ENCODE measurements around the gene USP54. TPM values are rescaled to one million over a fixed set of nuclear protein-coding genes. Genes with fewer than 3 reads are reported as not detected.
"Not testable (repeated sequence)": the region's sequence is repeated elsewhere in the genome, so short reads cannot be mapped to it uniquely, and the experiment has no call there.

The USP54 gene
- total RNA-seq, 2 experiments from 2014 or later: 3.4 to 4.1 TPM

DNA sequence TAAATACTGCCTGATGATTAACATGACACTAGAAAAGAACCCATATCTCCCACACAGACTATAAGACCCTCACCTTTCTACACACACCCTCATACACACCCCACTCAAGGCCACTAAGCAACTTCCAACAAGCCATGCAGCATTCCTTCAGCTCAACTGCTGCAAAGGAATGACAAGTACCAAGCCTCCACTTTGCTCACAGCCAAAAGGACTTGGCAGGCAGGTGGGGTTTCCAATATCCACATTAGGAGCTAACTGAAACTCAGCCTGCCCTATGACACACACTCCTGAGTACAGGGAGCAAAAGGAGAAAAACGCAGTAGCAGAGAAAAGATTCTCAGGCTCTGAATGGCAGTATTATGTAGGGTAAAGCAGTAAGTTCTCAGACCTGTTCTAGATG is 13.4 kb downstream of the USP54 start:
- POLR2A ChIA-PET: no interaction called here
- Mint-ChIP-seq H3K4me1 (peaks cover 2% of the 10 kb centered on the region), H3K27ac (no peak overlapping the region), H3K36me3 (no peaks in the 10 kb centered on the region), H3K27me3 (no peaks in the 10 kb centered on the region), H3K4me3 (no peak overlapping the region), H3K9me3 (no peaks in the 10 kb centered on the region)
- no peak for ATAC-seq (ENCODE audit: low read depth)
- no peak for DNase-seq

DNA sequence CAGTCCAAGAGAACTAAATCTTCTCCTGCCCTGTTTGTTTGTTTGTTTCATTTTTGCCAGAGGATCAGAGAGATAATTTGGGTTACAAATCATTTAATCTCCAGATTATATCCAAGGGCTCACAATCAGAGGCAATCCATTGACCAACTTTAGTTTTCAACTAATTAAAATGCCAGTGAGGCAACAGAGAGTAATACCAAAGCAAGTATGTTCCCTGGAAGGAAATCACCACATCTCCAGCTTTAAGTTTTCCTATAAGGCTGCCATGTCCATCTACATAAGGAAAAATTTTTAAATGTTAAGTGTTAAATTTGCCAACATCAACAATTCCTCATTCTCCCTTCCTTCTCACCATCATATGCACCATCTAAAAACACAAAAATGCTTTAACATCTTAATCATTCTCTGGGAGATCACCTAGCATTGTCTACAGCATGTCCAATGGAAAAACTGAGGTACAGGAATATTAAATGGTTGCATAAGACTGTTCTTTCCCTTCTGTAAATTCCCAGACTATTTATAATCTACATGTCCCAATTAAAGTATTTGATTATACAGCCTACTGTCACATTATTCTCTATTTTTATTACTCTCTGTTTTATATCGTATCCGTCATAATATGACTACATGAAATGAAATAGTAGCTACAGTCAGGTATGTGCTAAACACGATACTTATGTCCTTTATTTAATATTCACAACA is 14.1 kb downstream of the USP54 start:
- Mint-ChIP-seq H3K4me3 (no peak overlapping the region), H3K4me1 (peaks cover 2% of the 10 kb centered on the region), H3K27me3 (no peaks in the 10 kb centered on the region), H3K9me3 (no peaks in the 10 kb centered on the region), H3K27ac (no peak overlapping the region), H3K36me3 (no peaks in the 10 kb centered on the region)
- POLR2A ChIA-PET: no interaction called here
- ATAC-seq (ENCODE audit: low read depth) (no peak), DNase-seq (no peak)

GRCh38 chr10:73576178-73576889 is 14.8 kb downstream of the USP54 start:
- POLR2A ChIA-PET: no interaction called here
- H3K27me3 Mint-ChIP-seq: no peaks in the 10 kb centered on the region
- no peak for DNase-seq
- H3K36me3 Mint-ChIP-seq: no peaks in the 10 kb centered on the region
- H3K4me1 Mint-ChIP-seq: peaks cover 2% of the 10 kb centered on the region
- no peaks in the 10 kb centered on the region for H3K9me3 Mint-ChIP-seq
- no peak for ATAC-seq (ENCODE audit: low read depth)
- H3K27ac Mint-ChIP-seq: no peak overlapping the region
- H3K4me3 Mint-ChIP-seq: no peak overlapping the region

- H3K4me3 Mint-ChIP-seq; H3K36me3 Mint-ChIP-seq; H3K9me3 Mint-ChIP-seq; H3K27ac Mint-ChIP-seq; H3K4me1 Mint-ChIP-seq; POLR2A ChIA-PET; DNase-seq; H3K27me3 Mint-ChIP-seq; ATAC-seq (ENCODE audit: low read depth): not testable (repeated sequence)
These were observed 24.1 kb downstream of the USP54 start for GRCh38 chr10:73567025-73567424.

- no peaks in the 10 kb centered on the region for H3K36me3 Mint-ChIP-seq
- no peaks in the 10 kb centered on the region for H3K9me3 Mint-ChIP-seq
- DNase-seq: no peak
- no peak overlapping the region for H3K4me3 Mint-ChIP-seq
- H3K27ac Mint-ChIP-seq: no peak overlapping the region
- no peak for ATAC-seq (ENCODE audit: low read depth)
- no peaks in the 10 kb centered on the region for H3K27me3 Mint-ChIP-seq
- POLR2A ChIA-PET: no interaction called here
- H3K4me1 Mint-ChIP-seq: no peaks in the 10 kb centered on the region
These were observed 29.9 kb downstream of the USP54 start for GRCh38 chr10:73561192-73561591.

GRCh38 chr10:73559590-73559989 is 31.6 kb downstream of the USP54 start:
- no peaks in the 10 kb centered on the region for H3K36me3 Mint-ChIP-seq
- POLR2A ChIA-PET: no interaction called here
- peaks cover 4% of the 10 kb centered on the region for H3K27me3 Mint-ChIP-seq
- no peak overlapping the region for H3K4me3 Mint-ChIP-seq
- H3K9me3 Mint-ChIP-seq: no peaks in the 10 kb centered on the region
- no peaks in the 10 kb centered on the region for H3K4me1 Mint-ChIP-seq
- no peak for ATAC-seq (ENCODE audit: low read depth)
- no peak overlapping the region for H3K27ac Mint-ChIP-seq
- no peak for DNase-seq

GRCh38 chr10:73556855-73557254 is 34.3 kb downstream of the USP54 start:
- ATAC-seq (ENCODE audit: low read depth): no peak
- no peak overlapping the region for H3K4me3 Mint-ChIP-seq
- no peak for DNase-seq
- H3K27ac Mint-ChIP-seq: no peak overlapping the region
- peaks cover 7% of the 10 kb centered on the region for H3K27me3 Mint-ChIP-seq
- no peaks in the 10 kb centered on the region for H3K9me3 Mint-ChIP-seq
- POLR2A ChIA-PET: no interaction called here
- no peaks in the 10 kb centered on the region for H3K4me1 Mint-ChIP-seq
- no peaks in the 10 kb centered on the region for H3K36me3 Mint-ChIP-seq

DNA sequence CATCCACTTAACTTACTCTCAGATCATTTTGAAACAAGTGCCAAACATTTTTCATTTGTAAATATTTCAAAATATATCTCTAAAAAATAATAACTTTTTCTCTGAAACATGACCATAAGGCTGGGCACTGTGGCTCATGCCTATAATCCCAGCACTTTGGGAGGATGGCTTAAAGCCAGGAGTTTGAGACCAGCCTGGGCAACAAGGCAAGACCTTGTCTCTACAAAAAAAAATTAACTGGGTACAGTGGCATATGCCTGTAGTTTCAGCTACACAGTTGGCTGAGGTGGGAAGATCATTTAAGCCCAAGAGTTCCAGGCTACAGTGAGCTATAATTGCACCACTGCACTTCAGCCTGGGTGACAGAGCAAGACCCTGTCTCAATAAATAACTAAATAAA is 36.4 kb downstream of the USP54 start:
- no peaks in the 10 kb centered on the region for H3K9me3 Mint-ChIP-seq
- ATAC-seq (ENCODE audit: low read depth) (no peak), DNase-seq (no peak)
- H3K27me3 Mint-ChIP-seq: peaks cover 7% of the 10 kb centered on the region
- H3K4me1 Mint-ChIP-seq: no peaks in the 10 kb centered on the region
- no peaks in the 10 kb centered on the region for H3K36me3 Mint-ChIP-seq
- POLR2A ChIA-PET: interaction anchor here (0.6 kb wide), 1 partner anchor 9 kb away, joined by 3 read pairs; no protein-coding TSS in a partner anchor
- no peak overlapping the region for H3K27ac Mint-ChIP-seq
- H3K4me3 Mint-ChIP-seq: no peak overlapping the region

GRCh38 chr10:73553761-73554160 is 37.4 kb downstream of the USP54 start:
- Mint-ChIP-seq H3K27me3 (peaks cover 7% of the 10 kb centered on the region), H3K36me3 (no peaks in the 10 kb centered on the region), H3K27ac (no peak overlapping the region), H3K9me3 (no peaks in the 10 kb centered on the region), H3K4me3 (no peak overlapping the region), H3K4me1 (no peaks in the 10 kb centered on the region)
- no peak for DNase-seq
- POLR2A ChIA-PET: no interaction called here
- ATAC-seq (ENCODE audit: low read depth): no peak

DNA sequence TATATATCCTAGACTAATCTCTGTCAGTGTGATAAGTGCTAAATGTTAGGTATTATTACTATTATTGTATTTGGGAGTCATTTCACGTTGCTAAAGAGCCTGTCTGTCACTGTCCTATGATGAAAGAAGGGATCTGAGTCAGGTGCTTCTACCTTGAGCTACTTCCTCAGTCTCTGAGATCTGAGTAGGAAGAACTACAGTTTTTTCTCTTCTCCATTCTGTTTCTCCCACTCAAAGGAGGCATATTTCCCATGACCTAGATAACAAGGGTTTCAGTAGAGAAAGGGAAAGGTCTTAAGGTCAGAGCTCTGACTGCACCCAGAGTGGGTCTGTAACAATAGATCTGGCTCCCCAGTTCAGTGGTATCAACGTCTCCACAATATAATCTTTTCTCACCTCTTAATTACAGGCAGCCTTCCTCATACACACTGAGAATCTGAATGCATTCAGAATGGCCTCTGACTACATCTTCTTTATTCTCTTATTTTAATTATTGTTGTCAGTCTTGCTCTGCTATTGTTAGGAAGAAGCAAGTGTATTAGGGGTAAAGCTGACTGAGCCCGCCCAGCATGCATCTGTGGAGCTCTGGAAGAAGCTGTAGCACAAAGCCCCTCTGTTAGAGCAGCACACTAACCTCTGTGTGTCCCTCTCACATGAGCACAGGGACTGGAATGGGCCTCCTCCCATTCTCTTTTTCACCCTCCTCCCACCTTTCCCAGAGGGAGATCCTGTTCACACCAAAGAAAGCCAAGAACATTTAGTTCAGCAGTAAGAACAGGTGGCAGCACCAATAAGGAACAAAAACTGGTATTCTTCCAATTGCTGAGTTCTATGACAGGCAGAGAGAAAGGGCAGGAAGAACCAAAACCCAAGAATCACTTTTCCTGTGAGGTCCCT is 38.1 kb downstream of the USP54 start:
- Mint-ChIP-seq H3K27me3 (peaks cover 7% of the 10 kb centered on the region), H3K36me3 (no peaks in the 10 kb centered on the region), H3K27ac (no peak overlapping the region), H3K4me3 (no peak overlapping the region), H3K4me1 (no peaks in the 10 kb centered on the region), H3K9me3 (no peaks in the 10 kb centered on the region)
- DNase-seq (no peak), ATAC-seq (ENCODE audit: low read depth) (no peak)
- POLR2A ChIA-PET: no interaction called here

GRCh38 chr10:73551515-73551914 is 39.6 kb downstream of the USP54 start:
- POLR2A ChIA-PET: no interaction called here
- peaks cover 7% of the 10 kb centered on the region for H3K27me3 Mint-ChIP-seq
- DNase-seq: no peak

DNA sequence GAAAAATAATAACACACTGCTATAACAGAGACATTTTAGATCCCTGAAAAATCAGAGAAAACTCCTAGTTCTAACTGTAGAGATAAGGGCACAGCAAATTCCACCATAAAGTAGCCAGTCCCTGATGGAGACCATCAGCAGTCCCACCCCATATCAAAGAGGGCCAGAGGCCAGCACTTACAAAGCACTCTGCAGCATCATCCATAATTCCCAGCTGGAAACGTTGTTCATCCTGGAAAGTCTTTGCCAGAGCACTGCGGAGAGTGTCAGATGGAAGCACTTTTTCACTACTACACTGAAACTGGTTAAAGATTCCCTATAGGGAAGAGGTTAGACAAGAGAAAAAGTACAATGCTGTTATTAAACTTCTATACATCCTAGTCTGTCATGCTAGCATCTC is 45.8 kb downstream of the USP54 start:
- H3K4me3 Mint-ChIP-seq: no peak overlapping the region
- H3K4me1 Mint-ChIP-seq: no peaks in the 10 kb centered on the region
- H3K36me3 Mint-ChIP-seq: no peaks in the 10 kb centered on the region
- H3K27ac Mint-ChIP-seq: no peak overlapping the region
- no peaks in the 10 kb centered on the region for H3K27me3 Mint-ChIP-seq
- POLR2A ChIA-PET: interaction anchor here (0.5 kb wide), 1 partner anchor 9 kb away, joined by 3 read pairs; no protein-coding TSS in a partner anchor
- ATAC-seq (ENCODE audit: low read depth): no peak
- H3K9me3 Mint-ChIP-seq: no peaks in the 10 kb centered on the region
- DNase-seq: no peak

More at GRCh38 chr10:73551515-73551914, 39.6 kb downstream of the USP54 start:
- no peak overlapping the region for H3K27ac Mint-ChIP-seq
- H3K36me3 Mint-ChIP-seq: no peaks in the 10 kb centered on the region
- no peak overlapping the region for H3K4me3 Mint-ChIP-seq
- no peak for ATAC-seq (ENCODE audit: low read depth)
- no peaks in the 10 kb centered on the region for H3K4me1 Mint-ChIP-seq
- H3K9me3 Mint-ChIP-seq: no peaks in the 10 kb centered on the region

DNA sequence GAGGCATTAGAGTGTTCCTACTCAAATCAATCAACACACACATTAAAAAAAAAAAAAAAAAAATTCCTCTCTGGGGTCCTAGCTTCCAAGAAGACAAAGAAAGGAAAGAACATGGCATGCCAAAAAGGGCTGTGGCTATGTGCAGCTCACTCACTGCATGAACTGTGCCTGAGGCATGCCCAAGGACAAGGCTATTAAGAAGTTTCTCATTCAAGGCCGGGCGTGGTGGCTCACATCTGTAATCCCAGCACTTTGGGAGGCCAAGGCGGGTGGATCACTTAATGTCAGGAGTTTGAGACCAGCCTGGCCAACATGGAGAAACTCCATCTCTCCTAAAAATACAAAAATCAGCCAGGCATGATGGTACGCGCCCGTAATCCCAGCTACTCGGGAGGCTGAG is 53.4 kb downstream of the USP54 start:
- ATAC-seq (ENCODE audit: low read depth) (no peak), DNase-seq (no peak)
- no peak overlapping the region for H3K27ac Mint-ChIP-seq
- H3K4me1 Mint-ChIP-seq: peaks cover 11% of the 10 kb centered on the region
- H3K27me3 Mint-ChIP-seq: no peaks in the 10 kb centered on the region
- H3K9me3 Mint-ChIP-seq: no peaks in the 10 kb centered on the region
- no peak overlapping the region for H3K4me3 Mint-ChIP-seq
- POLR2A ChIA-PET: interaction anchor here (0.6 kb wide), 1 partner anchor 171 kb away, joined by 3 read pairs; no protein-coding TSS in a partner anchor
- no peaks in the 10 kb centered on the region for H3K36me3 Mint-ChIP-seq

All from activated naive CD8-positive, alpha-beta T cell treated with anti-CD3 and anti-CD28 coated beads, Interleukin-2, amount 10 ng/mL, durations not matched to agents 7 days and 5 days (primary cell).